ENCODE results near the gene NMUR1.

NMUR1 gene

DNA sequence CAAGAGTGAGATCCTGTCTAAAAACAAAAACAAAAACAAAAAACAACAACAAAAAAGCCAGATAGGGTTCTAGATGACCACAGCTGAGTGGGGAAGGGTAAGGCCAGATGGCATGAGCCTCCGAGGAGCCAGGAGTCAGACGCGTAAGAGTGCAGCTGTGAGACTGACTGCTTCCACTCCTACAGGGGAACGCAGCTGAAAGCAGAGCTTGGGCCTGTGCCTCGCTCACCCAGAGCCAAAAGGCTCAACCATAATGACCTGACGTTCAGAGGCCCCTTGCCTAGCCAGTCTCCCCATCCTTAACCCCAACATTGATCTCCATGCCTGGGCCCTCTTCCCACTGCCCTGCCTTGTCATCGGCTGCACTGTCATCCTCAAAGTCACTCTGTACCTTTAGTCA, 39.4 kb downstream of the NMUR1 start:
- TF ChIP-seq, protein P1, sequence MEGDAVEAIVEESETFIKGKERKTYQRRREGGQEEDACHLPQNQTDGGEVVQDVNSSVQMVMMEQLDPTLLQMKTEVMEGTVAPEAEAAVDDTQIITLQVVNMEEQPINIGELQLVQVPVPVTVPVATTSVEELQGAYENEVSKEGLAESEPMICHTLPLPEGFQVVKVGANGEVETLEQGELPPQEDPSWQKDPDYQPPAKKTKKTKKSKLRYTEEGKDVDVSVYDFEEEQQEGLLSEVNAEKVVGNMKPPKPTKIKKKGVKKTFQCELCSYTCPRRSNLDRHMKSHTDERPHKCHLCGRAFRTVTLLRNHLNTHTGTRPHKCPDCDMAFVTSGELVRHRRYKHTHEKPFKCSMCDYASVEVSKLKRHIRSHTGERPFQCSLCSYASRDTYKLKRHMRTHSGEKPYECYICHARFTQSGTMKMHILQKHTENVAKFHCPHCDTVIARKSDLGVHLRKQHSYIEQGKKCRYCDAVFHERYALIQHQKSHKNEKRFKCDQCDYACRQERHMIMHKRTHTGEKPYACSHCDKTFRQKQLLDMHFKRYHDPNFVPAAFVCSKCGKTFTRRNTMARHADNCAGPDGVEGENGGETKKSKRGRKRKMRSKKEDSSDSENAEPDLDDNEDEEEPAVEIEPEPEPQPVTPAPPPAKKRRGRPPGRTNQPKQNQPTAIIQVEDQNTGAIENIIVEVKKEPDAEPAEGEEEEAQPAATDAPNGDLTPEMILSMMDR (IDR thresholded peaks at IDR 0.05; ENCODE audit: low read depth, low read length): no peak
- DNase-seq (ENCODE audit: extremely low read depth, low read depth): no peak

- TF ChIP-seq, protein P1 (IDR thresholded peaks at IDR 0.05; ENCODE audit: low read depth, low read length): peak; percentile 2
- no peak for DNase-seq (ENCODE audit: extremely low read depth, low read depth)
These were observed 40.3 kb downstream of the NMUR1 start for GRCh38 chr2:231489990-231490389.

DNA sequence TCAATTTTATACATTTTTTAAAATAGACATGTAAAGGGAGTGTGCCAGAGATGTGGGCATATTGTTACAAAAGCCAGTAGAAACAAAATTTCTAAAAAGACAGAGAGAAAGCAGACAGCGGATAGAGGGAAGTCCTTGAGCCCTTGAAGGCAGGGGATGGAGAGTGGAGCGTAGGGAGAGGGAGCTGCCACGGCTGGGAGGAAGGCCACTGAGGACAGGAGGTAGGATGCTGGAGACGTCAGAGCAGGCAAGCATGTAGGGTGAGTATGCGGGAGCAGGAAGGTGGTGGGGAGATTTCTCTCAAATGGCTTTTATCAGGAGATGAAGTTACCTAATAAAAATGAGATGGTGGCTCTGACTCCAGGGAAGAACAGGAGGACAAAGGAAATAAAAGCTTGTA, 41.9 kb downstream of the NMUR1 start:
- no peak for DNase-seq (ENCODE audit: extremely low read depth, low read depth)
- TF ChIP-seq, protein P1 (IDR thresholded peaks at IDR 0.05; ENCODE audit: low read depth, low read length): no peak

DNA sequence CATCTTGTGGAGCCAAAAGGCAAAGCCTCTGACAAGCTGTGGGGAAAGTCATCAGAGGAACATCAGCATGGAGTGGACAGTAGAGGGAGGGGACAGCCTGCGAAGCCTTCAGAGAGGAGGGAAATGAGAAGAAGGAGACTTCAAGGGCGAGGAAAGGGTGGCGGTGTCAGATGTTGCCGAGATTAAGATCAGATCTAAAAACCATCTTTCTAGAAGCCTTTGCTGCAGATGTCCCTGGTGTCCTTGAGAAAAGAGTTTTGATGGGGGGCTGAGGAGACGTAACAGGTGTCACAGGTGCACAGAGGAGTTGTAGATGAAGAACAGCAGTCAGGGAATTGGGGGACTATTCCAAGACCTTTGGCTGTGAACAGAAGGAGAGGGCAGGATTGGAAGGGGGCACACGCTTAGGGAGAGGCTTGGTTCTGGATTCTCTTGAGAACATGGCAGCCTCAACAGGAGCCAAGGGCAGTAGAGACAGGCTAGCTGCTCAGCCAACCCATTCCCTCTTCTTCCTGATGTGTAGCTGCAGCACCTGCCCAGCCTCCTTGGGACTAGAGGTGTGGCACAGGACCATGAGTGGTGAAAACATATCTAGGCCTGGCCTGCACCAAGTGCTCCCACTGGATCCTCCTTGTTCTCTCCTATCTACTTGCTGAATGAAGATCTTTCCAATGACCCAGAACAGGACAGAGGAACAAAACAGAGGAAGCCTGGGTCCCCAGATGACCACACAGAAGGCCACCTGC, 43.2 kb downstream of the NMUR1 start:
- TF ChIP-seq, protein P1 (IDR thresholded peaks at IDR 0.05; ENCODE audit: low read depth, low read length): no peak
- no peak for DNase-seq (ENCODE audit: extremely low read depth, low read depth)

- TF ChIP-seq, protein P1 (IDR thresholded peaks at IDR 0.05; ENCODE audit: low read depth, low read length): no peak; the same call in 1 of the 2 replicates
- DNase-seq (ENCODE audit: extremely low read depth, low read depth): no peak
These were observed 46.6 kb downstream of the NMUR1 start for GRCh38 chr2:231483398-231484329.

- TF ChIP-seq, protein P1 (IDR thresholded peaks at IDR 0.05; ENCODE audit: low read depth, low read length): peak; percentile 94
- no peak for DNase-seq (ENCODE audit: extremely low read depth, low read depth)
These were observed 47.3 kb downstream of the NMUR1 start for GRCh38 chr2:231482806-231483391.

Measured in AG09319 (cell line).